Esophagus muscularis mucosa (tissue), 4 donors: ENCODE data around the gene BAD. TPM values are rescaled to one million over a fixed set of nuclear protein-coding genes. Genes with fewer than 3 reads are reported as not detected.

ENCODE experiments used
- DNase-seq: peaks from one replicate; pipeline ENCODE4 v3.0.0-alpha.2; 2017; ENCODE audit errors: extremely low spot score
- H3K27ac ChIP-seq, 4 donors: fragments of 200-600 bp; sonication (generic); replicated peaks in 1 of 4; 1 replicate in 3 of 4; 2 replicates in 1 of 4; pipeline ENCODE4 v1.5.1; 2016 to 2019; ENCODE audit warnings: mild to moderate bottlenecking in 1 of 4
- H3K27me3 ChIP-seq, 4 donors: fragments of 200-600 bp; sonication (generic); one replicate each; pipeline versions ENCODE4 v1.5.1 to v1.6.0; 2016 to 2019
- H3K36me3 ChIP-seq, 4 donors: fragments of 200-600 bp; sonication (generic); one replicate each; pipeline ENCODE4 v1.5.1; 2016 to 2019
- H3K4me1 ChIP-seq, 4 donors: fragments of 200-600 bp; sonication (generic); one replicate each; pipeline ENCODE4 v1.5.1; 2016 to 2019
- H3K4me3 ChIP-seq, 4 donors: fragments of 200-600 bp; sonication (generic); 1 replicate in 2 of 4; 2 replicates in 2 of 4; pipeline ENCODE4 v1.5.1; 2016 to 2019; ENCODE audit warnings: mild to moderate bottlenecking in 4 of 4, moderate library complexity in 1 of 4
- H3K9me3 ChIP-seq, 4 donors: fragments of 200-600 bp; sonication (generic); 1 replicate in 3 of 4; 2 replicates in 1 of 4; pipeline ENCODE4 v1.5.1; 2016 to 2019
- CTCF ChIP-seq, 3 experiments: fragments of 200-600 bp in 2 of 3; fragments of 450-650 bp in 1 of 3; sonication (generic) in 2 of 3; IDR thresholded peaks; one replicate each; pipeline ENCODE4 v1.5.1; 2017 to 2019; ENCODE audit warnings: antibody characterized with exemption in 3 of 3, mild to moderate bottlenecking in 2 of 3, moderate library complexity in 1 of 3
- EP300 ChIP-seq: sonication (generic); formaldehyde crosslinking; IDR thresholded peaks from one replicate; pipeline ENCODE4 v1.6.1; 2017; ENCODE audit warnings: antibody characterized with exemption
- POLR2A ChIP-seq: fragments of 450-650 bp; IDR thresholded peaks from one replicate; pipeline ENCODE4 v1.6.1; 2017; ENCODE audit warnings: antibody characterized with exemption, moderate library complexity, mild to moderate bottlenecking, low read depth
- POLR2AphosphoS5 ChIP-seq, 2 donors: sonication (generic); formaldehyde crosslinking; IDR thresholded peaks; one replicate each; pipeline ENCODE4 v1.6.1; 2017; ENCODE audit warnings: antibody characterized with exemption in 2 of 2
- WGBS: methylation state at CpG from one replicate; pipeline ENCODE4 v1.1.5; 2018; 5-methylcytosine and 5-hydroxymethylcytosine counted together
- intact Hi-C: fragments of 100-400 bp; cut with DNase I; formaldehyde crosslinking; loops from one replicate; pipeline ENCODE4 v1.15.1; 2023
- total RNA-seq, 4 donors: library from RNA; depleted of rRNA; stranded (reverse); fragments of >200 nt; gene quantifications; one replicate each; pipeline versions ENCODE4 v1.1.0 to v1.2.1, GENCODE V29; 2016

The BAD gene
- 100 to 1,000 TPM in 3 of 4 donors, 10 to 100 TPM in 1; 99.3 to 138 (median 122) TPM for total RNA-seq

GRCh38 chr11:64284048-64284961, at the start of gene BAD:
TSS of gene BAD (minus strand) at chr11:64284665. CDS start at chr11:64284368, 297 bp downstream.
- intact Hi-C loops = no loop called here
- 6% methylated on average over 10 of the region's 44 CpGs for WGBS
- peaks cover 29 to 58% (median 46%) of the 10 kb centered on the region in 4 donors for H3K4me1 ChIP-seq

GRCh38 chr11:64333556-64333955, 49.1 kb upstream of the BAD start:
- WGBS = 86% methylated on average over 8 of the region's 8 CpGs
- Histone ChIP-seq H3K27ac (no peak overlapping the region), H3K27me3 (no peaks in the 10 kb centered on the region), H3K36me3 (no peaks in the 10 kb centered on the region), H3K4me3 (no peak overlapping the region), H3K9me3 (no peaks in the 10 kb centered on the region), H3K4me1 (peaks cover 4 to 11% (median 9%) of the 10 kb centered on the region in 4 donors)
- no peak for DNase-seq
- no peak for TF ChIP-seq POLR2AphosphoS5 (IDR thresholded peaks at IDR 0.05)
- no peak for TF ChIP-seq EP300
- no peak for TF ChIP-seq CTCF (IDR thresholded peaks at IDR 0.05)
- no peak for TF ChIP-seq POLR2A
- intact Hi-C loops = no loop called here

More at GRCh38 chr11:64284048-64284961, at the start of gene BAD:
- TF ChIP-seq POLR2A = peak; percentile 31
- TF ChIP-seq POLR2AphosphoS5 (IDR thresholded peaks at IDR 0.05) = peak; percentile 80 to 90
- TF ChIP-seq EP300 = no peak
- Histone ChIP-seq H3K9me3 (no peaks in the 10 kb centered on the region), H3K27ac (peak within 1 kb of the TSS; percentile 85 to 98 (median 98)), H3K4me3 (peak within 1 kb of the TSS; percentile 75 to 96 (median 88)), H3K36me3 (peaks cover 0 to 35% (median 23%) of the 10 kb centered on the region in 4 donors), H3K27me3 (no peaks in the 10 kb centered on the region)
- peak; percentile 99 for DNase-seq

- Histone ChIP-seq H3K27ac (no peak overlapping the region), H3K9me3 (no peaks in the 10 kb centered on the region), H3K4me3 (no peak overlapping the region), H3K27me3 (no peaks in the 10 kb centered on the region), H3K4me1 (peaks cover 4 to 11% (median 9%) of the 10 kb centered on the region in 4 donors), H3K36me3 (no peaks in the 10 kb centered on the region)
- 40% methylated on average over 11 of the region's 20 CpGs for WGBS
- no peak for DNase-seq
- intact Hi-C loops = no loop called here
- TF ChIP-seq CTCF (IDR thresholded peaks at IDR 0.05) = peak; percentile 13 to 34 (median 26)
- no peak for TF ChIP-seq POLR2A
These were observed 47.3 kb upstream of the BAD start for GRCh38 chr11:64331569-64332371.

GRCh38 chr11:64330888-64331287, 46.4 kb upstream of the BAD start:
- intact Hi-C loops = no loop called here
- TF ChIP-seq CTCF (IDR thresholded peaks at IDR 0.05) (no peak), POLR2A (no peak), POLR2AphosphoS5 (IDR thresholded peaks at IDR 0.05) (no peak), EP300 (no peak)
- H3K27me3 ChIP-seq = no peaks in the 10 kb centered on the region
- peaks cover 4 to 11% (median 9%) of the 10 kb centered on the region in 4 donors for H3K4me1 ChIP-seq
- no peaks in the 10 kb centered on the region for H3K36me3 ChIP-seq
- H3K27ac ChIP-seq = no peak overlapping the region
- H3K9me3 ChIP-seq = no peaks in the 10 kb centered on the region
- 84% methylated on average over 11 of the region's 11 CpGs for WGBS
- no peak for DNase-seq
- H3K4me3 ChIP-seq = no peak overlapping the region

GRCh38 chr11:64327993-64328392, 43.5 kb upstream of the BAD start:
- Histone ChIP-seq H3K4me1 (peaks cover 4 to 11% (median 9%) of the 10 kb centered on the region in 4 donors), H3K36me3 (peaks cover 0 to 5% (median 2%) of the 10 kb centered on the region in 4 donors), H3K27me3 (no peaks in the 10 kb centered on the region), H3K4me3 (no peak overlapping the region), H3K9me3 (no peaks in the 10 kb centered on the region), H3K27ac (no peak overlapping the region)
- no peak for TF ChIP-seq POLR2A
- TF ChIP-seq POLR2AphosphoS5 (IDR thresholded peaks at IDR 0.05) = no peak
- TF ChIP-seq CTCF (IDR thresholded peaks at IDR 0.05) = no peak
- no peak for TF ChIP-seq EP300
- 93% methylated on average over 3 of the region's 3 CpGs for WGBS
- DNase-seq = no peak
- intact Hi-C loops = no loop called here
